Adipocyte (in vitro differentiated cells): ENCODE measurements around the gene COX4I1.
A peak's percentile ranks its signal among the peaks of the same experiment; 100 is the strongest.

Experiments
- DNase-seq: peaks from one replicate; pipeline ENCODE4 v3.0.0-alpha.2; 2015; ENCODE audit warnings: low read depth
- H3K27me3 ChIP-seq: replicated peaks from 2 replicates; pipeline ENCODE4 v1.7.0; 2013; ENCODE audit warnings: mild to moderate bottlenecking, low read length, moderate library complexity; ENCODE audit not compliant: control insufficient read depth, insufficient read depth
- H3K36me3 ChIP-seq: 2 replicates; pipeline ENCODE4 v1.7.0; 2013; ENCODE audit warnings: low read length, mild to moderate bottlenecking, moderate library complexity; ENCODE audit not compliant: control insufficient read depth, insufficient read depth, severe bottlenecking
- H3K4me1 ChIP-seq: 2 replicates; pipeline ENCODE4 v1.7.0; 2013; ENCODE audit warnings: mild to moderate bottlenecking, low read length, moderate library complexity; ENCODE audit not compliant: control insufficient read depth, insufficient read depth
- H3K4me3 ChIP-seq: 2 replicates; pipeline ENCODE4 v1.7.0; 2013; ENCODE audit warnings: mild to moderate bottlenecking, low read length, moderate library complexity
- H3K9ac ChIP-seq: 2 replicates; pipeline ENCODE4 v1.7.0; 2013; ENCODE audit warnings: mild to moderate bottlenecking, low read length, moderate library complexity
- H3K9me3 ChIP-seq: 2 replicates; pipeline ENCODE4 v1.7.0; 2013; ENCODE audit warnings: mild to moderate bottlenecking, low read length, moderate library complexity; ENCODE audit not compliant: control insufficient read depth

The COX4I1 gene

GRCh38 chr16:85770741-85771140, 28.8 kb upstream of the COX4I1 start:
- DNase-seq: no peak
- Histone ChIP-seq H3K27me3 (no peaks in the 10 kb centered on the region), H3K36me3 (peaks cover 6% of the 10 kb centered on the region), H3K4me1 (peaks cover 12% of the 10 kb centered on the region), H3K9ac (no peak overlapping the region), H3K4me3 (no peak overlapping the region), H3K9me3 (no peaks in the 10 kb centered on the region)

GRCh38 chr16:85773044-85773443, 26.5 kb upstream of the COX4I1 start:
- Histone ChIP-seq H3K4me3 (no peak overlapping the region), H3K36me3 (peaks cover 18% of the 10 kb centered on the region), H3K9me3 (no peaks in the 10 kb centered on the region), H3K4me1 (peaks cover 3% of the 10 kb centered on the region), H3K9ac (no peak overlapping the region), H3K27me3 (no peaks in the 10 kb centered on the region)
- no peak for DNase-seq

- no peak for DNase-seq
- H3K27me3 ChIP-seq: no peaks in the 10 kb centered on the region
- H3K36me3 ChIP-seq: peaks cover 29% of the 10 kb centered on the region
- no peaks in the 10 kb centered on the region for H3K4me1 ChIP-seq
- no peak overlapping the region for H3K4me3 ChIP-seq
- H3K9ac ChIP-seq: no peak overlapping the region
- H3K9me3 ChIP-seq: no peaks in the 10 kb centered on the region
These were observed 25.4 kb upstream of the COX4I1 start for GRCh38 chr16:85774136-85774535.

- no peaks in the 10 kb centered on the region for H3K27me3 ChIP-seq
- no peak for DNase-seq
- H3K36me3 ChIP-seq: peaks cover 36% of the 10 kb centered on the region
- H3K9ac ChIP-seq: no peak overlapping the region
- no peaks in the 10 kb centered on the region for H3K4me1 ChIP-seq
- H3K4me3 ChIP-seq: no peak overlapping the region
- no peaks in the 10 kb centered on the region for H3K9me3 ChIP-seq
These were observed 24.7 kb upstream of the COX4I1 start for GRCh38 chr16:85774811-85775210.

GRCh38 chr16:85777583-85778310, 21.7 kb upstream of the COX4I1 start:
- no peak overlapping the region for H3K4me3 ChIP-seq
- no peak overlapping the region for H3K9ac ChIP-seq
- peaks cover 6% of the 10 kb centered on the region for H3K4me1 ChIP-seq
- no peaks in the 10 kb centered on the region for H3K9me3 ChIP-seq
- H3K27me3 ChIP-seq: no peaks in the 10 kb centered on the region
- H3K36me3 ChIP-seq: peaks cover 48% of the 10 kb centered on the region
- peak; percentile 33 for DNase-seq

GRCh38 chr16:85778873-85779272, 20.6 kb upstream of the COX4I1 start:
- H3K9me3 ChIP-seq: no peaks in the 10 kb centered on the region
- H3K4me3 ChIP-seq: no peak overlapping the region
- no peaks in the 10 kb centered on the region for H3K27me3 ChIP-seq
- peaks cover 48% of the 10 kb centered on the region for H3K36me3 ChIP-seq
- no peak for DNase-seq
- H3K4me1 ChIP-seq: peaks cover 6% of the 10 kb centered on the region
- no peak overlapping the region for H3K9ac ChIP-seq

GRCh38 chr16:85780281-85780680, 19.2 kb upstream of the COX4I1 start:
- Histone ChIP-seq H3K4me3 (no peak overlapping the region), H3K27me3 (no peaks in the 10 kb centered on the region), H3K36me3 (peaks cover 51% of the 10 kb centered on the region), H3K9ac (no peak overlapping the region), H3K4me1 (peaks cover 6% of the 10 kb centered on the region), H3K9me3 (no peaks in the 10 kb centered on the region)
- no peak for DNase-seq

- Histone ChIP-seq H3K4me3 (no peak overlapping the region), H3K9me3 (no peaks in the 10 kb centered on the region), H3K4me1 (peaks cover 6% of the 10 kb centered on the region), H3K36me3 (peaks cover 59% of the 10 kb centered on the region), H3K27me3 (no peaks in the 10 kb centered on the region), H3K9ac (no peak overlapping the region)
- DNase-seq: no peak
These were observed 18.3 kb upstream of the COX4I1 start for GRCh38 chr16:85781156-85781555.

GRCh38 chr16:85781695-85782370, 17.7 kb upstream of the COX4I1 start:
- no peak overlapping the region for H3K9ac ChIP-seq
- H3K4me3 ChIP-seq: no peak overlapping the region
- peaks cover 6% of the 10 kb centered on the region for H3K4me1 ChIP-seq
- no peaks in the 10 kb centered on the region for H3K9me3 ChIP-seq
- peaks cover 66% of the 10 kb centered on the region for H3K36me3 ChIP-seq
- H3K27me3 ChIP-seq: no peaks in the 10 kb centered on the region
- DNase-seq: no peak

GRCh38 chr16:85782451-85782850, 17.0 kb upstream of the COX4I1 start:
- Histone ChIP-seq H3K4me1 (peaks cover 6% of the 10 kb centered on the region), H3K4me3 (no peak overlapping the region), H3K27me3 (no peaks in the 10 kb centered on the region), H3K36me3 (peaks cover 65% of the 10 kb centered on the region), H3K9ac (no peak overlapping the region), H3K9me3 (no peaks in the 10 kb centered on the region)
- no peak for DNase-seq

- no peak overlapping the region for H3K4me3 ChIP-seq
- H3K27me3 ChIP-seq: no peaks in the 10 kb centered on the region
- H3K36me3 ChIP-seq: peaks cover 65% of the 10 kb centered on the region
- no peak overlapping the region for H3K9ac ChIP-seq
- peaks cover 6% of the 10 kb centered on the region for H3K4me1 ChIP-seq
- DNase-seq: no peak
- no peaks in the 10 kb centered on the region for H3K9me3 ChIP-seq
These were observed 16.1 kb upstream of the COX4I1 start for GRCh38 chr16:85783441-85783840.
